Effector memory CD4-positive, alpha-beta T cell (primary cell): ENCODE results near the gene TRPV2.

Experiments used
- DNase-seq, 3 donors: peaks; one replicate each; pipeline ENCODE4 v3.0.0-alpha.2; 2020
- H3K27ac ChIP-seq: 2 replicates; pipeline ENCODE4 v1.7.0; 2013; ENCODE audit warnings: mild to moderate bottlenecking, low read length, moderate library complexity; ENCODE audit not compliant: insufficient read depth, poor library complexity, severe bottlenecking
- H3K27me3 ChIP-seq: replicated peaks from 2 replicates; pipeline ENCODE4 v1.7.0; 2013; ENCODE audit warnings: mild to moderate bottlenecking, low read length; ENCODE audit not compliant: insufficient read depth, control insufficient read depth, poor library complexity, severe bottlenecking
- H3K36me3 ChIP-seq: 2 replicates; pipeline ENCODE4 v1.7.0; 2013; ENCODE audit warnings: mild to moderate bottlenecking, low read length, moderate library complexity; ENCODE audit not compliant: control insufficient read depth, insufficient read depth
- H3K4me1 ChIP-seq: 2 replicates; pipeline ENCODE4 v1.7.0; 2013; ENCODE audit warnings: low read length, mild to moderate bottlenecking; ENCODE audit not compliant: control insufficient read depth, insufficient read depth, poor library complexity, severe bottlenecking
- H3K4me3 ChIP-seq: 2 replicates; pipeline ENCODE4 v1.7.0; 2013; ENCODE audit warnings: low read length, low read depth, mild to moderate bottlenecking; ENCODE audit not compliant: insufficient read depth, poor library complexity, severe bottlenecking
- H3K9me3 ChIP-seq: 2 replicates; pipeline ENCODE4 v1.7.0; 2013; ENCODE audit warnings: mild to moderate bottlenecking, low read length, moderate library complexity; ENCODE audit not compliant: control insufficient read depth

TRPV2 gene

DNA sequence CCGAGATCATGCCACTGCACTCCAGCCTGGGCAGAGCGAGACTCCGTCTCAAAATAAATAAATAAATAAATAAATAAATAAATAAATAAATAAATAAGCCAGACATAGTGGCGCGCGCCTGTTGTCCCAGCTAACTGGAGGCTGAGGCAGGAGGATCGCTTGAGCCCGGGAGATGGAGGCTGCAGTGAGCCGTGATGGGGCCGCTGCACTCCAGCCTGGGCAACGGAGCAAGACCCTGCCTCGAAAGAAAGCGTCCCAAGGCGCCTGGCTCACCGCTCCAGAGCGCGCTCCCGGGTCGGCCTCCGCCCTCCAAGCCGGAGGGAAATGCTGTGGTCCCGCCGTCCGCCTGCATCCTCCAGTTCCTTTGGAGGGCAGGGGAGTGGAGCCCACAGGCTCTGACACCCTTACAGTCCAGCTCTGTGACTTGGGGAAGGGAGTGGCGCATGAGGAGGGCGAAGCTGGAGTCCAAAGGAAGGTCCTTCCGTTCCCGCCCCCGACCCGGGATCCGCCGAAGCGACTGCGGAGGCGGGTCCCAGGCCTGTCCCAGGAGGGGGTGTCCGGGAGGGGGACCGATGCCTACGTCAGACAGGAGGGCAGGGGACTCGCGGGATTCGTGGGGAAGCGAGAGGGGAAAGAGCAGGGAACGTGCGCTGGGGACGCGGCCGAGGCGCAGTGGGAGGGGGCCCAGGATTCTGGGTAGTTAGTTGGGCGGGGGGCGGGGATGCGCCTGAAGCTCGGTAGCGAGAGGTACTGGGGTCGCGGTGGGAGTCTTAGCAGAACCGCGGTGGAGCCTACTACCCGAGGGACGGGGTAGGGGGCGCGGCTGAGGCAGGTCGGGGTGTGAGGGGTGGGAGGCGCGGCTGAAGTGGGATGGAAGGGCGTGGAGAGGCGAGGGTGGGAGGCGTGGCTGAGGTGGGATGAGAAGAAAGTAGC lies 8.4 kb upstream of the TRPV2 start:
- Histone ChIP-seq H3K4me1 (peaks cover 7% of the 10 kb centered on the region), H3K27me3 (no peaks in the 10 kb centered on the region), H3K36me3 (no peaks in the 10 kb centered on the region), H3K27ac (no peak overlapping the region), H3K9me3 (no peaks in the 10 kb centered on the region), H3K4me3 (peak overlapping the region; percentile 47)
- DNase-seq, result no peak

DNA sequence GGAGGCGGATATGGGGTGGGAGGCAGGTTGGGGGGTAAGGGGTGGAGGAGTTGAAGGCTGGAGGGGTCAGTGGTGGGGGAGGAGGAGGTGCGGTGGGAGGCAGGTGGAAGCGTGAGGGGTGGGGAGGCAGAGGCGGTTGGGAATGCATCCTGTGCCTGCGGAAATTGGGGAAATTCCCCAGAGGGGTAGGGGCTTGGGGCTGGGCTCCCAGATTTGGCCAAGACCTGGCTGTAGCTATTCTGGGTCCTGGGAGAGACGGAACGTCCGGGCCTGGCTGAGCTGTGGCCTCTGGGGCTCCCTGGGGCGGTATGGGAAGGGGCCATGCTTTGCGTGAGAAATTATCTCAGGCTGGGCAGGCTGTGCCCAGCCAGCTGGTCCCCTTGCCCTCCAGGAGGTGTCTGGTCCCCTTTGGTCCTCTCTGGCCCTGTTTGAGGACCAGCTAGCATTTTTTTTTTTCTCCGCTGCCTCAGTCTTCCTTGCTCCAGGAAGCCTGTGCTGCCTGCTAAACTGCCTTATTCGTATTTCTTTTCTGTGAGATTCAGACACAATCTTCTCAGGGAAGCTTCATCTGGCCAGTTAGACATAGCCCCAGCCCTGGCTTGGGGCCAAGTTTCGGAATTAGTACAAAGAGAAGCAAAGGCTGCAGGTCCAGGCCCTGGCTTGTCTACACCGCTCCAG lies 7.3 kb upstream of the TRPV2 start:
- Histone ChIP-seq H3K4me3 (no peak overlapping the region), H3K27me3 (no peaks in the 10 kb centered on the region), H3K36me3 (no peaks in the 10 kb centered on the region), H3K4me1 (peaks cover 7% of the 10 kb centered on the region), H3K27ac (no peak overlapping the region), H3K9me3 (no peaks in the 10 kb centered on the region)
- DNase-seq, result no peak

- peaks cover 47% of the 10 kb centered on the region for H3K4me1 ChIP-seq
- no peak for DNase-seq
- H3K27ac ChIP-seq, result peak overlapping the region; percentile 90
- peaks cover 39% of the 10 kb centered on the region for H3K36me3 ChIP-seq
- H3K9me3 ChIP-seq, result no peaks in the 10 kb centered on the region
- no peak overlapping the region for H3K4me3 ChIP-seq
- no peaks in the 10 kb centered on the region for H3K27me3 ChIP-seq
Measured at GRCh38 chr17:16417399-16417798, 2.0 kb downstream of the TRPV2 start.

DNA sequence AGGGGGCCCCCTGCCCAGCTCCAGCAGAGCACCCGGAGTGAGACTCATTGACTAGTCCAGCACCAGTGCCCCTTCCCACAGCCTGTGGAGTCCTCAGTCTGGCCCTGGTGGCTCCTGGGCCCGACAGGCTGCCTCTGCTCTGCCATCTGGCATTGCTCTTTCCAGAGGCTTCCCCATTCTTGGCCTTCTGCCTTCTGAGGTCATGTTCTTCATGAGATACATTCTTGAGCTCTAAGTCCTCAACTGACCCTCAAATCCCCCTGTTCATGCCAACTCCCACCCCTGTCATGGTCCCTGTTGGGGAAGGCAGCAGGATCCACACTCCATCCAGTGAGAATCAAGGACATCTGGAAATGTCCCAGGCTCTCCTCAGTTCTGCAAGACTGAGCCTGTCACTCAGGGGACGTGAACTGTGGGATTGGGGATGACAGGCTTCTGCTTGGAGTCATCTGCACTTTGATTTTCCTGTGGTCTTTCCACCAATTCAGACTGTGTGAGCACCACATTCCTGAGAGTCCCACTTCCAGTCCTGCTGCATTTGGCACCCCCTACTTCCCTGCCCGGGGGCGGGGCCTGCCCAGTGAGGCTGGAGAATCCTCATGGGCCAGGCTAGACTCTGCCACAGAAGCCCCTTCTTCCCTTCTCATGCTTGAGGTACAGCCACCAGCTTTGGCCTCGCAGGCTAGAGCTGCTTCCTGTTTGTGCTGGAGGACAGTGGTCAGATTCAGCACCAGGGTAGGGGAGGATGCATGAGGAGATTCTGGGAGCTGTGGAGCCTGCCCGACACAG lies 2.7 kb downstream of the TRPV2 start:
- Histone ChIP-seq H3K36me3 (peaks cover 46% of the 10 kb centered on the region), H3K9me3 (no peaks in the 10 kb centered on the region), H3K27ac (peak overlapping the region; percentile 54), H3K4me1 (peaks cover 47% of the 10 kb centered on the region), H3K27me3 (no peaks in the 10 kb centered on the region), H3K4me3 (no peak overlapping the region)
- no peak for DNase-seq

- no peak overlapping the region for H3K4me3 ChIP-seq
- peaks cover 52% of the 10 kb centered on the region for H3K36me3 ChIP-seq
- no peak for DNase-seq
- H3K9me3 ChIP-seq, result no peaks in the 10 kb centered on the region
- peak overlapping the region; percentile 54 for H3K27ac ChIP-seq
- no peaks in the 10 kb centered on the region for H3K27me3 ChIP-seq
- peaks cover 47% of the 10 kb centered on the region for H3K4me1 ChIP-seq
Measured at GRCh38 chr17:16418685-16419068, 3.3 kb downstream of the TRPV2 start.

DNA sequence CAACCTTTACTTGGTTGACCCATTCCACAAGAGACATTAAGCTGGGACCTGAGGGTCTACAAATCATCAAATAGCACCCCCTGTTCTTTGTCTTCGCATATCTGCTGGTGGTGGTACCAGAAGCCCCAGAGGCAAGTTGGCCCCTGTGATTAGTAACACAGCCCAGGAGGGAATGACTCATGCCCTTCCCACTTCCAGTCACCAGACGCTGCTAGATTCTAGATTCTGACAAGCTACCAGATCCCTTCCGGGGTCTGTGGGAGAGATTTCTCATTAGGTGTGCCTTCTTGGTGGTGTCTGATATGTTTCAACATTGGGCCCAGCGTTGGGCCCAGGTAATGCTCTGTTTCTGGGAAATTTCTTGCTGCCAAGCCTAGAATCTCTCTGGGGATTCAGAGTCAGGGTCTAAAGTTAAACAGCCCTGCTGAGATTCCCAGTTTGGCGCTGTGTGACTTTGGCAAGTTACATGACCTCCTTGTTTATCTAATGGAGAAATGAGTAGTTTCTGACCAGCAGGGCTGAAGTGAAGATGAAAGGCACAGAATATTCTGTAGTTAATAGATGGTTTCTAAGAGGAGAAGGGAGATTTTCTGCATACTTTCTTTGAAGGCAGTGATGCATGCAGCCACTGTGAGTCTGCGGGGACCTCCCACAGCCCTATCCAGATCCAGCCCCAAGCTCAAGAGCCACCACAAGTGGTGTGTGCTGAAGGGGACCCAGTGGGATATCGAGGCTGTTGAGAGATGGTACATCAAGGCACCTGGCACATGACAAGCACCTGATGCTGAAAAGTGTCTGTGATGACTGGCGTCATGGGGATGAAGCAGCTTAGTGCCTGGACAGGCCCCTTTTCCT lies 3.9 kb downstream of the TRPV2 start:
- Histone ChIP-seq H3K4me1 (peaks cover 47% of the 10 kb centered on the region), H3K27me3 (no peaks in the 10 kb centered on the region), H3K36me3 (peaks cover 53% of the 10 kb centered on the region), H3K9me3 (no peaks in the 10 kb centered on the region), H3K27ac (peak overlapping the region; percentile 54), H3K4me3 (no peak overlapping the region)
- DNase-seq, result peak in 2 of 3 donors; percentile 35 to 44

- peak; percentile 36 to 39 (median 39) for DNase-seq
Measured at GRCh38 chr17:16419929-16420271, 4.5 kb downstream of the TRPV2 start.

GRCh38 chr17:16422416-16422815 lies 7.0 kb downstream of the TRPV2 start:
- Histone ChIP-seq H3K27me3 (no peaks in the 10 kb centered on the region), H3K36me3 (peaks cover 75% of the 10 kb centered on the region), H3K4me3 (no peak overlapping the region), H3K9me3 (no peaks in the 10 kb centered on the region), H3K4me1 (peaks cover 30% of the 10 kb centered on the region), H3K27ac (no peak overlapping the region)
- no peak for DNase-seq

More at GRCh38 chr17:16419929-16420271, 4.5 kb downstream of the TRPV2 start:
- Histone ChIP-seq H3K4me1 (peaks cover 44% of the 10 kb centered on the region), H3K27ac (peak overlapping the region; percentile 54), H3K4me3 (no peak overlapping the region), H3K27me3 (no peaks in the 10 kb centered on the region), H3K36me3 (peaks cover 53% of the 10 kb centered on the region), H3K9me3 (no peaks in the 10 kb centered on the region)

DNA sequence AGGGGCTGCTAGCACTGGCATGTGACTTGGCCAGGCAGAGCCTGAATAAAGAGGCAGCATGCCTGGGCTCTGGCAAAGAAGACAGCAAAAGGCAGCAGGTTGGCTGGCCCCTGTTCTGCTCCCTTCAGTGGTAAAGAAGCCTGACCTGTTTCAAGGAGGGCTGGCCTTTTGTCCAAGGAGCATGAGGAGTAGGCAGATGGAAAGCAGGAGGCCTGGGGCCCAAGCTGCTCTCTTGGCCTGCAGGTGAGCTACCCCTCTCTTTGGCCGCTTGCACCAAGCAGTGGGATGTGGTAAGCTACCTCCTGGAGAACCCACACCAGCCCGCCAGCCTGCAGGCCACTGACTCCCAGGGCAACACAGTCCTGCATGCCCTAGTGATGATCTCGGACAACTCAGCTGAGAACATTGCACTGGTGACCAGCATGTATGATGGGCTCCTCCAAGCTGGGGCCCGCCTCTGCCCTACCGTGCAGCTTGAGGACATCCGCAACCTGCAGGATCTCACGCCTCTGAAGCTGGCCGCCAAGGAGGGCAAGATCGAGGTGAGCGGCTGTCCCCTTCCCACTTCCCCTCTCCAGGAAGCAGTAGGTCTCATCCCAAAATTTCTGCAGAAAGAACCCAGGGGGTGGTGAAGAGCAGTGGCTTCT lies 8.0 kb downstream of the TRPV2 start:
- Histone ChIP-seq H3K36me3 (peaks cover 75% of the 10 kb centered on the region), H3K4me1 (peaks cover 21% of the 10 kb centered on the region)

More for the DNA sequence above, 8.0 kb downstream of the TRPV2 start:
- Histone ChIP-seq H3K27me3 (no peaks in the 10 kb centered on the region), H3K9me3 (no peaks in the 10 kb centered on the region), H3K4me3 (no peak overlapping the region), H3K27ac (no peak overlapping the region)
- DNase-seq, result no peak
